Upper lobe of left lung (tissue), 6 donors: ENCODE data around the gene VAV2. TPM values are rescaled to one million over a fixed set of nuclear protein-coding genes. Genes with fewer than 3 reads are reported as not detected.

ENCODE experiments used
- ATAC-seq, 2 donors: fragments of 200-7000 bp; cut with Tn5 transposase; one replicate each; pipeline ENCODE4 v1.9.1; 2022; ENCODE audit warnings: mild to moderate bottlenecking in 2 of 2, moderate library complexity in 2 of 2; ENCODE audit not compliant: low FRiP score in 2 of 2
- DNase-seq, 2 donors: peaks; one replicate each; pipeline ENCODE4 v3.0.0-alpha.2; 2019 to 2020
- H3K27ac ChIP-seq, 4 donors: fragments of 200-600 bp; sonication (generic); one replicate each; pipeline ENCODE4 v1.5.1; 2016 to 2019
- H3K27me3 ChIP-seq, 4 donors: fragments of 200-600 bp; sonication (generic); one replicate each; pipeline ENCODE4 v1.5.1; 2017 to 2019
- H3K36me3 ChIP-seq, 4 donors: fragments of 200-600 bp; sonication (generic); one replicate each; pipeline ENCODE4 v1.5.1; 2016 to 2019
- H3K4me1 ChIP-seq, 4 donors: fragments of 200-600 bp; sonication (generic); one replicate each; pipeline ENCODE4 v1.5.1; 2018 to 2019
- H3K4me3 ChIP-seq, 4 donors: fragments of 200-600 bp; sonication (generic); one replicate each; pipeline ENCODE4 v1.5.1; 2017 to 2019; ENCODE audit warnings: mild to moderate bottlenecking in 2 of 4, moderate library complexity in 1 of 4
- H3K9me3 ChIP-seq, 4 donors: fragments of 200-600 bp; sonication (generic); one replicate each; pipeline ENCODE4 v1.5.1; 2018 to 2019
- CTCF ChIP-seq, 6 experiments: fragments of 450-650 bp in 4 of 6; fragments of 200-600 bp in 2 of 6; sonication (generic) in 2 of 6; IDR thresholded peaks; one replicate each; pipeline ENCODE4 v1.5.1; 2016 to 2019; ENCODE audit warnings: antibody characterized with exemption in 6 of 6
- EP300 ChIP-seq, 4 donors: sonication (generic); formaldehyde crosslinking; IDR thresholded peaks; one replicate each; pipeline ENCODE4 v1.5.1; 2017; ENCODE audit warnings: antibody characterized with exemption in 4 of 4, control low read depth in 2 of 4
- POLR2A ChIP-seq, 4 donors: fragments of 450-650 bp; IDR thresholded peaks; one replicate each; pipeline ENCODE4 v1.5.1; 2016 to 2017; ENCODE audit warnings: antibody characterized with exemption in 4 of 4, mild to moderate bottlenecking in 2 of 4
- POLR2AphosphoS5 ChIP-seq, 2 donors: sonication (generic); formaldehyde crosslinking; IDR thresholded peaks; one replicate each; pipeline ENCODE4 v1.5.1; 2017; ENCODE audit warnings: antibody characterized with exemption in 2 of 2
- WGBS, 2 donors: methylation state at CpG; one replicate each; pipeline ENCODE4 v1.1.5; 2017 to 2018; 5-methylcytosine and 5-hydroxymethylcytosine counted together
- total RNA-seq, 6 donors: library from RNA; depleted of rRNA in 4 of 6; stranded (reverse); fragments of >200 nt in 4 of 6; gene quantifications; one replicate each; pipeline versions ENCODE4 v1.1.0 to v1.2.1, GENCODE V29; 2016 to 2021
- donor health status: DM: no; HTN: no; CAD: no; lungs with moderate emphysema.
- donor health status: DM: no; HTN: yes; CAD: no; lungs with severe emphysema.

Gene VAV2
- total RNA-seq, 6 donors from 2014 or later, result 12.0 to 38.8 (median 22.0) TPM

GRCh38 chr9:133981958-133982681, 10.0 kb downstream of the VAV2 start:
- no peaks in the 10 kb centered on the region for H3K27me3 ChIP-seq
- 87 to 90% methylated on average over 17 to 28 of the region's 28 CpGs for WGBS, 2 donors
- H3K36me3 ChIP-seq, result no peaks in the 10 kb centered on the region
- DNase-seq, result peak in 1 of 2 donors; percentile 83
- peaks cover 20 to 43% (median 33%) of the 10 kb centered on the region in 4 donors for H3K4me1 ChIP-seq
- no peak for ATAC-seq
- peak overlapping the region in 1 of 4 donors; percentile 8 for H3K27ac ChIP-seq
- TF ChIP-seq POLR2AphosphoS5 (IDR thresholded peaks at IDR 0.05) (no peak), EP300 (IDR thresholded peaks at IDR 0.05) (no peak), POLR2A (IDR thresholded peaks at IDR 0.05) (no peak)
- no peak overlapping the region for H3K4me3 ChIP-seq
- no peaks in the 10 kb centered on the region for H3K9me3 ChIP-seq

GRCh38 chr9:133981589-133981957, 10.6 kb downstream of the VAV2 start:
- no peak for TF ChIP-seq CTCF (IDR thresholded peaks at IDR 0.05)
- TF ChIP-seq POLR2A (IDR thresholded peaks at IDR 0.05), result no peak
- no peak for TF ChIP-seq EP300 (IDR thresholded peaks at IDR 0.05)
- no peak for TF ChIP-seq POLR2AphosphoS5 (IDR thresholded peaks at IDR 0.05)
- Histone ChIP-seq H3K4me1 (peaks cover 20 to 47% (median 33%) of the 10 kb centered on the region in 4 donors), H3K27ac (peak overlapping the region in 1 of 4 donors; percentile 8), H3K36me3 (no peaks in the 10 kb centered on the region), H3K9me3 (no peaks in the 10 kb centered on the region), H3K4me3 (no peak overlapping the region), H3K27me3 (no peaks in the 10 kb centered on the region)
- WGBS, 2 donors, result 90 to 93% methylated on average over 12 to 13 of the region's 14 CpGs
- ATAC-seq, result no peak
- peak in 1 of 2 donors; percentile 53 for DNase-seq

GRCh38 chr9:133980864-133981588, 11.1 kb downstream of the VAV2 start:
- peak in 1 of 2 donors; percentile 75 for DNase-seq
- no peak for ATAC-seq

GRCh38 chr9:133979921-133980863, 11.9 kb downstream of the VAV2 start:
- Histone ChIP-seq H3K4me1 (peaks cover 20 to 47% (median 33%) of the 10 kb centered on the region in 4 donors), H3K4me3 (peak overlapping the region in 2 of 4 donors; percentile 24 to 32), H3K9me3 (no peaks in the 10 kb centered on the region), H3K36me3 (no peaks in the 10 kb centered on the region), H3K27ac (peak overlapping the region; percentile 77 to 89 (median 80)), H3K27me3 (no peaks in the 10 kb centered on the region)
- 77 to 83% methylated on average over 11 to 22 of the region's 22 CpGs for WGBS, 2 donors
- DNase-seq (peak in 1 of 2 donors; percentile 59), ATAC-seq (no peak)
- TF ChIP-seq POLR2AphosphoS5 (IDR thresholded peaks at IDR 0.05), result no peak
- no peak for TF ChIP-seq POLR2A (IDR thresholded peaks at IDR 0.05)
- TF ChIP-seq CTCF (IDR thresholded peaks at IDR 0.05), result no peak
- TF ChIP-seq EP300 (IDR thresholded peaks at IDR 0.05), result no peak

More at GRCh38 chr9:133980864-133981588, 11.1 kb downstream of the VAV2 start:
- H3K27me3 ChIP-seq, result no peaks in the 10 kb centered on the region
- peak overlapping the region in 1 of 4 donors; percentile 89 for H3K27ac ChIP-seq
- WGBS, 2 donors, result 82 to 88% methylated on average over 6 to 23 of the region's 25 CpGs
- no peak for TF ChIP-seq POLR2AphosphoS5 (IDR thresholded peaks at IDR 0.05)
- TF ChIP-seq POLR2A (IDR thresholded peaks at IDR 0.05), result no peak
- H3K4me3 ChIP-seq, result no peak overlapping the region
- H3K4me1 ChIP-seq, result peaks cover 20 to 47% (median 33%) of the 10 kb centered on the region in 4 donors
- H3K36me3 ChIP-seq, result no peaks in the 10 kb centered on the region
- no peaks in the 10 kb centered on the region for H3K9me3 ChIP-seq

GRCh38 chr9:133979273-133979920, 12.7 kb downstream of the VAV2 start:
- Histone ChIP-seq H3K9me3 (no peaks in the 10 kb centered on the region), H3K4me1 (peaks cover 20 to 48% (median 34%) of the 10 kb centered on the region in 4 donors), H3K36me3 (no peaks in the 10 kb centered on the region), H3K4me3 (peak overlapping the region in 2 of 4 donors; percentile 24 to 32), H3K27me3 (no peaks in the 10 kb centered on the region), H3K27ac (peak overlapping the region; percentile 77 to 89 (median 80))
- peak; percentile 17 to 53 for ATAC-seq
- WGBS, 2 donors, result 52 to 57% methylated on average over 26 of the region's 37 CpGs
- peak; percentile 40 to 88 for DNase-seq
- TF ChIP-seq POLR2A (IDR thresholded peaks at IDR 0.05) (peak in 1 of 4 donors; percentile 37), CTCF (IDR thresholded peaks at IDR 0.05) (no peak), POLR2AphosphoS5 (IDR thresholded peaks at IDR 0.05) (peak; percentile 46 to 62)
